HG02759 (cell line): ENCODE measurements around the gene WDR18.
A peak's percentile ranks its signal among the peaks of the same experiment; 100 is the strongest.

Experiments
- ATAC-seq: cut with Tn5 transposase; IDR thresholded peaks from one replicate; pipeline ENCODE4 v1.9.1; 2021; ENCODE audit warnings: mild to moderate bottlenecking, moderate library complexity; ENCODE audit not compliant: unreplicated experiment

The WDR18 gene, protein sequence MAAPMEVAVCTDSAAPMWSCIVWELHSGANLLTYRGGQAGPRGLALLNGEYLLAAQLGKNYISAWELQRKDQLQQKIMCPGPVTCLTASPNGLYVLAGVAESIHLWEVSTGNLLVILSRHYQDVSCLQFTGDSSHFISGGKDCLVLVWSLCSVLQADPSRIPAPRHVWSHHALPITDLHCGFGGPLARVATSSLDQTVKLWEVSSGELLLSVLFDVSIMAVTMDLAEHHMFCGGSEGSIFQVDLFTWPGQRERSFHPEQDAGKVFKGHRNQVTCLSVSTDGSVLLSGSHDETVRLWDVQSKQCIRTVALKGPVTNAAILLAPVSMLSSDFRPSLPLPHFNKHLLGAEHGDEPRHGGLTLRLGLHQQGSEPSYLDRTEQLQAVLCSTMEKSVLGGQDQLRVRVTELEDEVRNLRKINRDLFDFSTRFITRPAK

DNA sequence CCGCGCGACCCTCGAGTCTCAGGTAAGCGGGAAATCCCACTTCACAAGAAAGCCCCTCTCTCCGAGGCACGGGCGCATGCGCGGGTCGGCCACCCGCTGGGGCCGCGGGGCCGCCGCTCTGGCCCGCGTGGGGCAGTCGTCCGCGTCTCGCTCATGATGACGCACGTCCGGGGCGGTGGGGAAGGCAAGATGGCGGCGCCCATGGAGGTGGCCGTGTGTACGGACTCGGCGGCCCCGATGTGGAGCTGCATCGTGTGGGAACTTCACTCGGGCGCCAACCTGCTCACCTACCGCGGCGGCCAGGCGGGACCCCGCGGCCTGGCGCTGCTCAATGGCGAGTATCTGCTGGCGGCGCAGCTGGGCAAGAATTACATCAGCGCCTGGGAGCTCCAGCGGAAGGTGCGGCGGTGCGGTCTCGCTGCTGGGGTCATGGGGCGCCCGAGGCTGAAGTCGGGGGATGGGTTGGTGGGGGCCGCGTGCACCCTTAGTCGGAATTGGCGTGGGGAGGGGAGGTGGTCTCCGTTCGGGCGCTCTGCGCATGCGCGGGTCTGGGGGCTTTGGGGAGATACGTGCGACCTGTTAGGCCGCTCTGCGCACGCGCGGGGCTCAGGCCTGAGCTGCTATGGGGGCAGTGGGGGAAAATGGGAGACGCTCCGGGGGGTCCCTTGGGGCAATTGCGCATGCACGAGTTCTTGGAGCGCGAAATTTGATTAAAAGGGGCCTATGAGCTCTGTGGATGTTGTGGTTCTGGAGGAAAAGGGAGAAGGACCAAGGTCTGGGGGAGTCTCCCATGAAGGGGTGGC, at the start of gene WDR18:
Gene WDR18 (plus strand): TSS at position 181 of the 803 bp plus-strand sequence. CDS start 9 bp downstream, at position 190.
- peak; percentile 89 for ATAC-seq

DNA sequence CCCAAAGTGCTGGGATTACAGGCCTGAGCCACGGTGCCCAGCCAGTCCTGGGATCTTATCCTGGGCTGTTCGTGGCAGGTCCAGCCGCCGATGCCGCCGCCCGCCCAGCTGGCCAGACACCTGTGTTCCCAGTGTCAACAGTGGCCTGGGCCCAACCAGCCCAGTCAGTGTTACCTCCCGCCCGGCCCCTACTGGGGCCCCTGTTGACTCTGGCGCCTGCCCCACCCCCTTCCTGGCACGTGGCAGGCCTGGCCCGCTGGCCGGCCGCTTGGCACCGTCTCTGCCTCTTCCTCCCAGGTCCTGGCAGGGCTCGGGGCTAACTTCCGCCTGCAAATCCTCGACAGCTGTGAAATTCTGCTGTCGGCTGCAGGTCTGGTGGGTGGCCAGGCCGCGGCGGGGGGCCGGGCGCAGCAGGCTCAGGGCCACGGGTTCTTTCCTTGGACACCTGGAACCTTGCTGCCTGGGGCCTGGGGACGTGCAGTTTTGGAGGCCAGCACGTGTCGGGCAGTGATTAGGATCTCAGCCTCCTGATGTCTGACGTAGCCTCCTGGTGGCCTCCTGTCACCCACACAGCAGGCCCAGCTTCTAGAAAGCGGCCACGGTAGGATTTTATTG, 49.2 kb upstream of the WDR18 start:
- no peak for ATAC-seq

DNA sequence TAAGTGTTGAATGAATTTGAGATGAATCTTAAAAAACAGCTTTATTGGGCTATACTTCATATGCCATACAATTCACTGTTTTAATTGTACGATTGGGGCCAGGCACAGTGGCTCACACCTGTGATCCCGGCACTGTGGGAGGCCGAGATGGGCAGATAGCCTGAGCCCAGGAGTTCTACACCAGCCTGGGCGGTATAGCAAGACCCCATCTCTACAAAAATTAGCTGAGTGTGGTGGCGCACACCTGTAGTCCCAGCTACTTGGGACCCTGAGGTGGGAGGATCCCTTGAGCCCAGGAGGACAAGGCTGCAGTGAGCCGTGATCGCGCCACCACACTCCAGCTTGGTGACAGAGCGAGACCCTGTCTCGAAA, 48.0 kb upstream of the WDR18 start:
- no peak for ATAC-seq

DNA sequence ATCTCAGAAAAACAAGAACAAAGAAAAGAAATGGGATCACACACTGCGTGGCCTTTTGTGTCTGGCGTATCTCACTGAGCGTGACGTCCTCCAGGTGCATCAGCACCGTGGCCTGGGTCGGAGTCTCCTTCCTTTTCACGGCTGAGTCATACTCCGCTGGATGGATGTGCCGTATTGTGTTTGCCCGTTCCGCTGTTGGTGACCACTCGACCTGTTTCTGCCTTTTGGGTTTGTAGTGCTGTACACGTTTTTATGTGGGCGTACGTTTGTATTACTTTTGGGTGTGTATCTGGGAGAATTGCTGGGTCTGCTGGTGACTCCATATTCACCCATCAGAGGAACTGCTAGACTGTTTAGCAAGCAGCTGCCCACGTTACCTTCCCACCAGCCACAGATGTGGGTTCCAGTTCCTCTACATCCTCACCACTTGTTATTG, 46.9 kb upstream of the WDR18 start:
- ATAC-seq = no peak

- ATAC-seq = no peak
Observed at GRCh38 chr19:938233-938923, 45.8 kb upstream of the WDR18 start.

GRCh38 chr19:939439-939838, 44.7 kb upstream of the WDR18 start:
- no peak for ATAC-seq

DNA sequence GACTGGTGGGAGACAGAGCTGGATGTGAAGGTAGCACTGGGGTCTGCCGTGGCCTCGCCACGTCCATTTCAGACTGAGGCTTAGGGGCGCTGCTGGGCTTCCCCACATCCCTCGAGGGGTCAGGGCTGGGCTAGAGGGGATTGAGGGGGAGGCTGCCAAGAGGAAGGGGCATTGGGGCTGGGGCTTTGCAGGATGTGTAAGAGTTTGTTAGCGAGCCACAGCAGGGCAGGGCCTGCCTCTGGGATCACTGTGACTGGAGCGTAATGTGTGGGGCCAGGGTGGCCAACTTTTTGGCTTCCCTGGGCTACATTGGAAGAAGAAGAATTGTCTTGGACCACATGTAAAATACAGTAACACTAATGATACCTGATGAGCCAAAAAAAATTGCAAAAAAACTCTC, 44.2 kb upstream of the WDR18 start:
- ATAC-seq = no peak

- peak; percentile 56 for ATAC-seq
Observed at GRCh38 chr19:940591-941291, 43.4 kb upstream of the WDR18 start.

DNA sequence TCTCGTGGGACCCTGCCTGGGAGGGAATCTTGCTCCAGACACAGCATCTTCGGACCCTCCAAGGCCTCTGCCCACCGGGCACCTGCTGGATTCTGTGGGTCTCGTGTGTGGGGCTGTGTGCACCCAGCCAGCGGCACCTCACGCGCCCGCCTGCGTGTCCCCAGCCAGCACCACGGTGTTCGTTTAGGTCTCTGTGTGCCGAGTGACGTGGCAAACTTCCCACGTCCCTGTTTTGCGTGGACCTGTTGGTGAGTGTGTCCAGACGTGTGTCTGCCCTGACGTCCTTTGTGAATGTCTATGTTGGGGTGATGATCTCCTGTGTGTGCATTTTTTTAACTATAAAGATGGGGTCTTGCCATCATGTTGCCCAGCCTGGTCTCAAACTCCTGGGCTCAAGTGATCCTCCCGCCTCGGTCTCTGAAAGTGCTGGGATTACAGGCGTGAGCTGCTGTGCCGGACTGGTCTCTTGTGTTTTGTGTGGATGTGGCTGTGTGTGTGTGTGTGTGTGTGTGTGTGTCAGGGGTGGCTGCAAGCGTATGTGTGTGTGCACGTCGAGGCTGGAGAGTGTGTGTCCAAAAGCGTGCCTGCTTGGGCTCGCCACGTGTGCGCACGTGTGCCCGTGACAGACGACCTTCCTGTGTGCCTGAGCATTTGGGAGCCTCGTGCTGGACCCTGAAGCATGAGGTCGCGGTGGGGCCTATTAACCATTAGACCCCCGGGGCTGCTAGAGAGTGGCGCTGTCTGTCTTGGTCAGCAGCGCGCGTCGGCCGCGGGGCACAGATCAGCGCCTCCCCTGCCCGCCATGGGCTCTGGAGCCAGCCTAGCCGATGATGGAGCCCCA, 42.6 kb upstream of the WDR18 start:
- ATAC-seq = no peak

DNA sequence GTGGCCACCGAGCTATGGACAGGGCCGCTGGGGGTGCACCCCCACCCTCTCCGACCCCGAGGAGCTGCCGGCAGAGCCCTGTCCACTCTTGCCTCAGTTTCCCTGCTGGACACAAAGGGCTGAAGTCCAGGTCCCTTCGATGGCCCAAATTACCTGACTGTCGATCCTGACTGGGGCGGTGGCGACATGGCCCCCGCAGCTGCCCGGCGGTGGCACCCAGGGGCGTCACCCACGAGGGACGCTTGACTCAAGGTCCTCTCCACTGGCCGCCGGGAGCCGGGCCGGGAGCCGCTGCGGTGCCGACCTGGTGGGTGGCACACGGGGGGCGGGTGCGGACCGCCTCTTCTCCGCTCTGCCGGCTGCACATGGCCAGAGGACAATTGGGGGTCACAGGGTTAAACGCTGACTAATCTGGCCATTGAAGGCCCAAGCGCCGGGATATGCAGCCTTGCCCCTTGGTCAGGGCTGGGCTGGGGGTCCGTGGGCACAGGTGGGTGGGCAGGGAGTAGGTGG, 42.0 kb upstream of the WDR18 start:
- ATAC-seq = no peak

GRCh38 chr19:943551-944170, 40.5 kb upstream of the WDR18 start:
- ATAC-seq = no peak

DNA sequence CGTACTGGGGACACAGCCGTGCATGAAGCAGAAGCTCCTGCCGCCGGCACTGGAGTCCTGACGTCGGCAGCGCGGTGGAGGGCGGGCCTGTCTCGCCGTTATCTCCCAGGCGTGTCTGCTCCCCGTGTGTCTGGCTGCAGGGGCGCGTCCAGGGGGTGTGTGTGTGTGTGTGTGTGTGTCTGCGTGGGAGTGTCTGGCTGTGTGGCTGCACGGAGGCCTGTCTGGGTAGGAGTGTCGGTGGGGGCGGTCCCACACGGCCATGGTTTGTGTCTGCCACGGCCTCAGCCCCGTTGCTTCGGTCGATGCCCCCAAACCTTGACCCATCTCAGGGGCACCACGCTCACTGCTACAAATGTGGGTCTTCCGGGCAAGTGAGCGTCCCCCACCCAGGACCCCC, 40.0 kb upstream of the WDR18 start:
- no peak for ATAC-seq

DNA sequence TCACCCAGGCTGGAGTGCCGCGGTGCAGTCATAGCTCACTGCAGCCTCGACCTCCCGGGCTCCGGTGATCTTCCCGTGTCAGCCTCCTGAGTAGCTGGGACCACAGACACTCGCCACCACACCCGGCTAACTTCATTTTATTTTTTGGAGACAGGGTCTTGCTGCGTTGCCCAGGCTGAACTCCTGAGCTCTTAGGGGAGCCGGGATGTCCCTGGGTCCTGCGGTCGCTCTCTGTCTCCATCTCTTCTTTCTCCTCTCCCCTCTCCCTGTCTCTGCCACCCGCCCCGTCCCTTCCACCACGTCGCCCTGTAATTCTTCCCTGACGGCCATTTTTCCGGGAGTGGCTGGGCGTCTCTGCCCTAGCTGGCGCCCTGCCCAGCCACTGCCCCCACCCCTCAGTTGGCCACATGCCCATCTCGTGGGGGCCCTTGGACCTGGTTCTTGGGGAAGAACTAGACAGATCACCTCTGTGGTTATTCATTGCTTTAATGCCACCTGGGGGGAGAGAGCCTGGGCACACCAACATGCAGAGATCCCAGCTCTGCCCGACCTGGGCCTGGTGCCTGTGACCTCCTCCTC, 39.4 kb upstream of the WDR18 start:
- no peak for ATAC-seq

DNA sequence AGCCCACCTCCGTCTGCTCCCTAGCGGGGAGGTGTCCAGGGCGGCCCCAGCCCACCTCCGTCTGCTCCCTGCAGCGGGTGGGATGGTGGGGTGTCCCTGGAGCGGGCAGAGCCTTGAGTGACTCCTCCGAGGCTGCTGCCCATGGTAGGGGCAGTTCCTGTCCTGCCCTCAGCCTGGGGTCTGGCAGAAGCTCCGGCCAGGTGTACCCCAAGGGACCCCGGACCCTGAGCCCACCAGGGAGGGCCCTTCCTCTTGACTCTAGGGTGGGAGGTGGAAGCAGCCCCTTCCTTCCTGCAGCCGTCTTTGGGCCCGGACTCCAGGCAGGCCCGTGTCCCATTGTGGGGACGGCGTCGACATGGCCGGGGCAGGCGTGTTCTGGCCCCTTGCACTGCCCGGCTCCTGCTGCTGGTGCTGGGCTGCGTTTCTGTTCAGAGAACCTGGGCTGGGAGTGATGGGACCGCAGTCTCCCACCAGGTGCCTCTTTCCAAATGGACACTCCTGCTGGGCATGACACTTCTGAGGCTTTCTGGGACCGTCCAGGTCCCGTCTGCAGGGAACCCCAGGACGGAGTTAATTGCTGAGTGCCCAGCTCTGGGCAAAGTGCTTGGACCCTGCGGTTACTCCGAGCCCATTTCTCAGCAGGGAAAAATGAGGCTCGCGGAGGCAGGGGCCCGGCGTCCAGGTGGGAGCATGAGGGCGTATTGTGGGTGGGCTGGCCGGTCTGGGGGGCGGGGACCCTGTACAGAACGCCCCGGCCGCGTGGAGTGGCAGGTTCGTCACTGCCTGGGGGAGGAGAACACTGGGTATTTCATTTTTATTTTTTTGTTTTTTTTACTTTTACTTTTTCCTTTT, 38.5 kb upstream of the WDR18 start:
- no peak for ATAC-seq

- ATAC-seq = peak; percentile 19
Observed at GRCh38 chr19:947090-947706, 36.9 kb upstream of the WDR18 start.

DNA sequence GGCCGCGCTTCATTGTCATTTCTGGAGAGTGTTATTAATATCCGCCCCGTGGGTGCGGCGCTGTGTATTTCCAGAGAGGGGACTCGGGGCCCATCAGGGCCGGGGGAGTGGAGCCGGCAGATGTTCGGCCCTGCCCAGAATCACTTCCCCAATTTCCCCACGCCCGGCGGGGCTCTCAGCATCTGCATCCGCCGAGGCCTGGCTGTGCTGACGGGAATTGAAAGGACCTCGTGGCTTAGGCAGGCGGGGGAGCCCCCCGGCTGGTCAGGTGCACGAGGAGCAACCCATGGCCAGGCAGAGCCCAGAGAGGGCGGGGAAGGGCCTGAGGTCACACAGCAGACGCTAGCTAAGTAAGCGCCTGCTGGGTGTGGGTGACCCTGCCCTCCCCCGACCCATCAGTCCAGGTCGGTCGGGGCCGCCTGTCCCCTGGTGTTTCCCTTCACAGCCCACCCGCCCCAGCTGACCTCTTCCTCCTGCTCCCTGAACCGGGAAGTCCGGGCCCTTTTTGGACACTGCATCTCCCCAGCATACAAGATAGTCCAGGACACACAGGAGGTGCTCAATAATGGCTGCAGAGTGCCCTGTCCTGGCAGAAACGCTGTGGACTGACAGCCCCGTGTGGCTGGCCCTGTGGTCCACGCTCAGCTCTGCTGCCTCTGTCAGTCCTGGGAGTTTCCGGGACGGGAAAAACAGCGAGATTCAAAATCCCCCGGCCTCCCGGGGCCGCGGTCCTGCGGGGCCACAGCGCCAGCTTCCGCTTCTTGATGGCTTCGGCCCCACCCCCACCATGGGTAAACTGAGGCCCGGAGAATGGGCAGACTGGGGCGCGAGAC, 36.2 kb upstream of the WDR18 start:
- ATAC-seq = peak; percentile 70
